ACC112 (cell line): ENCODE data around the gene METTL27.
"Not testable (repeated sequence)": the region's sequence is repeated elsewhere in the genome, so short reads cannot be mapped to it uniquely, and the experiment has no call there.

Source experiments
- H2AFZ ChIP-seq: fragments of 200-600 bp; sonication (generic); one replicate; pipeline ENCODE4 v1.6.0; 2017; ENCODE audit warnings: antibody characterized with exemption, low read length; ENCODE audit not compliant: unreplicated experiment
- H3K27ac ChIP-seq: fragments of 200-600 bp; sonication (generic); 2 replicates; pipeline ENCODE4 v1.5.1; 2014; ENCODE audit warnings: low read depth, mild to moderate bottlenecking, antibody characterized with exemption, low read length, moderate library complexity
- H3K27me3 ChIP-seq: fragments of 200-600 bp; sonication (generic); 2 replicates; pipeline ENCODE4 v1.6.1; 2014; ENCODE audit warnings: mild to moderate bottlenecking, antibody characterized with exemption, low read length, moderate library complexity, mixed read lengths; ENCODE audit not compliant: insufficient read depth
- H3K36me3 ChIP-seq: fragments of 200-600 bp; sonication (generic); 2 replicates; pipeline ENCODE4 v1.6.1; 2016; ENCODE audit warnings: mild to moderate bottlenecking, antibody characterized with exemption, low read length, moderate library complexity, mixed read lengths; ENCODE audit not compliant: insufficient read depth
- H3K4me1 ChIP-seq: fragments of 200-600 bp; sonication (generic); one replicate; pipeline ENCODE4 v1.6.1; 2016; ENCODE audit warnings: low read length, mixed read lengths; ENCODE audit not compliant: insufficient read depth, unreplicated experiment, control insufficient read depth
- H3K4me3 ChIP-seq: fragments of 200-600 bp; sonication (generic); 2 replicates; pipeline ENCODE4 v1.5.1; 2014; ENCODE audit warnings: mild to moderate bottlenecking, low read depth, low read length
- H3K79me2 ChIP-seq: fragments of 200-600 bp; sonication (generic); one replicate; pipeline ENCODE4 v1.6.0; 2016; ENCODE audit warnings: low read length; ENCODE audit not compliant: control insufficient read depth, unreplicated experiment, insufficient read depth

METTL27 gene

DNA sequence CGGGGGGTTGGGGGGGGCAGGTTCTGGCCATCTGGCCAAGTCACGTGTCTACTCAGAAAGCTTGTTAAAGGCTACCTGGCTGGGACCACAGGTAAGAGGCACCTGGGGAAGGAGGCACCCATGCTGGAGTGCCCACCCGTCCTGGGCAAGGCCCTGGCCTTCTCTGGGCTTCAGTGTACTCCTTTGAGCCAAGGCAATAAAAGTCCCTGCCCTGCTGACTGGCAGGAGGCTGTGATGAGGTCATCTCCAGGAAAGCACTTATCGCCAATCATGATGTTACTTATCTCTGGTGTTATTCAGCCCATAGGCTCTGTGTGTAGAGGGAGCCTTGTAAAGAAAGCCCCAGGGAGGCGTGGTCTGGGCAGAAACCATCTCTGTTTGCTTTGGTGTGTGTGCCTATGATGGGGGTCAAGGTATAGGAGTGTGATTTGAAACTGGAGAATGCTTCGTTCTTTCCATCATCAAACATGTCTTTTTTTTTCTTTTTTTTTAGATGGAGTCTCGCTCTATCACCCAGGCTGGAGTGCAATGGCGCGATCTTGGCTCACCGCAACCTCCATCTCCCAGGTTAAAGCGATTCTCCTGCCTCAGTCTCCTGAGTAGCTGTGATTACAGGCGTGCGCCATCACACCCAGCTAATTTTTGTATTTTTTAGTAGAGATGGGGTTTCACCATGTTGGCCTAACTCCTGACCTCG, 14.1 kb downstream of the METTL27 start:
- no peak overlapping the region for H3K4me3 ChIP-seq

GRCh38 chr7:73827567-73828106, 14.7 kb downstream of the METTL27 start:
- peaks cover 29% of the 10 kb centered on the region for H3K4me1 ChIP-seq

More for the DNA sequence above, 14.1 kb downstream of the METTL27 start:
- no peaks in the 10 kb centered on the region for H3K27me3 ChIP-seq
- H3K36me3 ChIP-seq = no peaks in the 10 kb centered on the region
- H3K4me1 ChIP-seq = peaks cover 28% of the 10 kb centered on the region
- no peak overlapping the region for H3K27ac ChIP-seq
- H2AFZ ChIP-seq = peak overlapping the region; percentile 43
- H3K79me2 ChIP-seq = no peaks in the 10 kb centered on the region

GRCh38 chr7:73824986-73825385, 17.3 kb downstream of the METTL27 start:
- Histone ChIP-seq H3K36me3 (no peaks in the 10 kb centered on the region), H2AFZ (no peak overlapping the region), H3K27ac (no peak overlapping the region), H3K4me3 (no peak overlapping the region), H3K4me1 (peaks cover 26% of the 10 kb centered on the region), H3K79me2 (no peaks in the 10 kb centered on the region), H3K27me3 (no peaks in the 10 kb centered on the region)

More at GRCh38 chr7:73827567-73828106, 14.7 kb downstream of the METTL27 start:
- Histone ChIP-seq H2AFZ (no peak overlapping the region), H3K36me3 (no peaks in the 10 kb centered on the region), H3K79me2 (no peaks in the 10 kb centered on the region), H3K27ac (no peak overlapping the region), H3K4me3 (no peak overlapping the region), H3K27me3 (no peaks in the 10 kb centered on the region)

- peaks cover 26% of the 10 kb centered on the region for H3K4me1 ChIP-seq
- no peak overlapping the region for H3K4me3 ChIP-seq
- H2AFZ ChIP-seq = no peak overlapping the region
- H3K79me2 ChIP-seq = no peaks in the 10 kb centered on the region
- no peak overlapping the region for H3K27ac ChIP-seq
- H3K27me3 ChIP-seq = no peaks in the 10 kb centered on the region
- no peaks in the 10 kb centered on the region for H3K36me3 ChIP-seq
These were observed 18.3 kb downstream of the METTL27 start for GRCh38 chr7:73823873-73824592.

GRCh38 chr7:73823257-73823656, 19.1 kb downstream of the METTL27 start:
- H3K27ac ChIP-seq = peak overlapping the region; percentile 76
- H2AFZ ChIP-seq = peak overlapping the region; percentile 18
- H3K79me2 ChIP-seq = no peaks in the 10 kb centered on the region
- H3K27me3 ChIP-seq = no peaks in the 10 kb centered on the region
- 0 out of 2 replicates have a peak overlapping the region, but pooled peaks have one; percentile 3 for H3K4me3 ChIP-seq
- no peaks in the 10 kb centered on the region for H3K36me3 ChIP-seq
- H3K4me1 ChIP-seq = peaks cover 23% of the 10 kb centered on the region

DNA sequence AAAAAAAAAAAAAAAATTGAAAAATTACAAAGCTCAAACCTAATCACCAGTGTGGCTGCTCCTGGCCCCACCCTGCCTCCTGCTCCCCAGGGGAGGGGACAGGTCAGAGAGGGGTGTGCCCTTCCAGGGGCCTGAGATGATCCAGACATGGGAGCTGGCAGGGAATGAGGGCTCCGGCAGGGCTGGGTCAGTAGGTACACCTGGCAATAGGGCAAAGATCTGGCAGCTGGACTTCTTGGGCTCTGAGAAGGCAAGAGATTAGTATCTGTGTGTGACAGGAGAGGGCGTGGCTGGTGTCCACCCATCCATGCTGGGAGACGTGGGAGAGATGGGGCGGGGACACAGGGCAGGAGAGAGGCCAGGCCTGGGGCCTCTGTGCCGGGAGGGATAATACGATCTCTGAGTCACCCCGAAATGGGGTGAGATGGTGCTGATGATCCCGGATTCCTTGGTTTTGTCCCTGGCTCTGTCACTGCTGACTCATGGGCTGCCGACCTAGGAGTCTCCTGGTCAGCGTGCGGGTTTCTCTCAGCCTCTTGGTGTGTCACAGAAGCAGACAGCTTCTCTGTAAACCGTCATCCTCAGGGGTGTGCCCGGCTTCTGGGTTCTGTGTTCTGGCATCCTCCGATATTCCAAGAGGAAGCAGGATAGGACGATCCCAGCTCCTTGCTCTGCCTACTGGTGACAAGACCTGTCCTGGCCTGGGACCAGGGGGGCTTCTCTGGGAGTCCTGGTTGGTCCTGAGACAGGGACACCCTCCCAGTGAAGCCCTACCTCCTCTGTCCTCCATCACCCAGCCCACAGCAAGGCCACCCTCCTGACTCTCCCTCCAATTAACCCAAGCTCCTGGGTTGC, 19.8 kb downstream of the METTL27 start:
- no peaks in the 10 kb centered on the region for H3K79me2 ChIP-seq
- H3K4me1 ChIP-seq = peaks cover 17% of the 10 kb centered on the region
- H2AFZ ChIP-seq = peak overlapping the region; percentile 18
- no peaks in the 10 kb centered on the region for H3K36me3 ChIP-seq
- peak overlapping the region; percentile 76 for H3K27ac ChIP-seq
- H3K4me3 ChIP-seq = 0 out of 2 replicates have a peak overlapping the region, but pooled peaks have one; percentile 3
- no peaks in the 10 kb centered on the region for H3K27me3 ChIP-seq

DNA sequence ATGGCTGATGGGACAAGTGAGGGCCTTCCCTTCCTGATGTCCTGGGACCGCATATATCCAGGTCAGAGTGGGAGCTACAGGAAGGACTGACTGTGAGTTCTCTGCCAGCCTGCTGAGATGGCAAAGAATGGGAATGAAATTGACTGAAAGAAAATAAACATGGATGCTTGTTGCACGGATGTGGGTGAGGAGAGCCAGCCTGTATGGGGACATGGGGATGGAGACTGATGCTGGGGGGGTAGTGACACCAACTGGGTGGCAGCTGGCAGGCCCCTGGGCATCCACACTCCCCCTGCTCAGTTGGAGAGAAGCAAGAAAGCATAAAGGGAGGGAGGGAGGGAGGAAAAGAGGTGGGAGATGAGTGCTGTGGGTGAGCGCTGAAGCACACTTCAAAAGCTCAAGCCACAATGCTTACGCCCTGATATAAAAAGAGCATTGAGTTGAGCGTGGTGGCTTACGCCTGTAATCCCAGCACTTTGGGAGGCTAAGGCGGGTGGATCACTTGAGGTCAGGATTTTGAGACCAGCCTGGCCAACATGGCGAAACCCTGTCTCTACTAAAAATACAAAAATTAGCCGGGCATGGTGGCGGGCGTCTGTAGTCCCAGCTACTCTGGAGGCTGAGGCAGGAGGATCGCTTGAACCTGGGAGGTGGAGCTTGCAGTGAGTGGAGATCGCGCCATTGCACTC, 20.6 kb downstream of the METTL27 start:
- not testable (repeated sequence) for H3K4me3 ChIP-seq, H3K79me2 ChIP-seq, H2AFZ ChIP-seq, H3K36me3 ChIP-seq, H3K27me3 ChIP-seq, H3K27ac ChIP-seq
- H3K4me1 ChIP-seq = peaks cover 15% of the 10 kb centered on the region

DNA sequence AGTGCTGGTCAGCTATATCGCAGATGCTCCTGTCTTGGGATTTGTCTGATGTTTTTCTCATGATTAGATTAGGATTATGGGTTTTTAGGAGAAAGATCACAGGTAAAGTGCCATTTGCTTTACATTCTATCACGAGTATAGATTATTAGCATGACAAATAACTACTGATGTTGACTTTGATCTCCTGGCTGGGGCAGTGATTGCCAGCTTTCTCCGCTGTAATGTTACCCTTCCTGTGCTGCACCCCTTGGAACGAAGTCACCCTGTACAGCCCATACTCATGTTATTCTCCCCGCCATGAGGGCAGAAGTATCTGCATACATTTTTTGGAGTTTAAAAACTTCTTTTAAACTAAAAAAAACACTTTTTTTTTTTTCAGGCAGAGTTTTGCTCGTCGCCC, 22.3 kb downstream of the METTL27 start:
- H3K79me2 ChIP-seq = no peaks in the 10 kb centered on the region
- no peak overlapping the region for H3K4me3 ChIP-seq

DNA sequence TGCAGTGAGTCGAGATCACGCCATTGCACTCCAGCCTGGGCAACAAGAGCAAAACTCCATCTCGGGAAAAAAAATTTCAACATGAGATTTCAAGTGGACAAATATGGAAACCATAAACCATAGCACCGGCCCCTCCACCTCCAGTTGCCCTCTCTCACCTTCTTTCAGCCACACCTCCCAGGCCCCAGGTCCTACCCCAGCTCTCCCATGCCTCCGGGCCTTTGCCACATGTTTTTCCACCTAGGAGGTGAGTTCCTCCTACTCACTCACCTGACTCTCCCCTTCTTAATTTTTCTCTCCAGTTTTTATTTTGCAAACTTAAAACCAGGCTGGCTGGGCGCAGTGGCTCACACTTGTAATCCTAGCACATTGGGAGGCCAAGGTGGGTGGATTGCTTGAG, 25.2 kb downstream of the METTL27 start:
- Histone ChIP-seq H2AFZ (no peak overlapping the region), H3K36me3 (no peaks in the 10 kb centered on the region), H3K27me3 (no peaks in the 10 kb centered on the region), H3K4me1 (peaks cover 2% of the 10 kb centered on the region), H3K4me3 (no peak overlapping the region), H3K79me2 (no peaks in the 10 kb centered on the region), H3K27ac (no peak overlapping the region)

More for the DNA sequence above, 22.3 kb downstream of the METTL27 start:
- Histone ChIP-seq H3K36me3 (no peaks in the 10 kb centered on the region), H3K4me1 (peaks cover 15% of the 10 kb centered on the region), H3K27ac (no peak overlapping the region), H3K27me3 (no peaks in the 10 kb centered on the region), H2AFZ (no peak overlapping the region)

- no peaks in the 10 kb centered on the region for H3K27me3 ChIP-seq
- no peaks in the 10 kb centered on the region for H3K36me3 ChIP-seq
- no peak overlapping the region for H2AFZ ChIP-seq
- no peaks in the 10 kb centered on the region for H3K79me2 ChIP-seq
- H3K27ac ChIP-seq = no peak overlapping the region
- H3K4me3 ChIP-seq = no peak overlapping the region
- no peaks in the 10 kb centered on the region for H3K4me1 ChIP-seq
These were observed 26.9 kb downstream of the METTL27 start for GRCh38 chr7:73815436-73815835.
